Liver (tissue), 9 donors: ENCODE measurements around the gene GLRX. TPM values are rescaled to one million over a fixed set of nuclear protein-coding genes. Genes with fewer than 3 reads are reported as not detected.

Experiments used
- DNase-seq: peaks from one replicate; pipeline ENCODE4 v3.0.0-alpha.2; 2017; ENCODE audit warnings: low spot score
- H3K27ac ChIP-seq, 2 donors: one replicate each; pipeline ENCODE4 v1.7.0; 2013; ENCODE audit warnings: inconsistent platforms in 2 of 2, low read length in 2 of 2, control low read depth in 1 of 2, low read depth in 1 of 2, mild to moderate bottlenecking in 1 of 2
- H3K27me3 ChIP-seq, 4 donors: one replicate each; pipeline versions ENCODE4 v1.6.1 to v1.7.0; 2013; ENCODE audit warnings: low read length in 3 of 4, inconsistent platforms in 1 of 4, mild to moderate bottlenecking in 1 of 4, moderate library complexity in 1 of 4; ENCODE audit not compliant: control insufficient read depth in 4 of 4, insufficient read depth in 4 of 4
- H3K36me3 ChIP-seq, 4 donors: one replicate each; pipeline versions ENCODE4 v1.6.1 to v1.7.0; 2013; ENCODE audit warnings: low read length in 3 of 4, mild to moderate bottlenecking in 3 of 4, low read depth in 1 of 4, moderate library complexity in 1 of 4; ENCODE audit not compliant: control insufficient read depth in 4 of 4, insufficient read depth in 3 of 4
- H3K4me1 ChIP-seq, 4 donors: one replicate each; pipeline versions ENCODE4 v1.6.1 to v1.7.0; 2013; ENCODE audit warnings: low read length in 3 of 4, mild to moderate bottlenecking in 3 of 4, moderate library complexity in 1 of 4; ENCODE audit not compliant: control insufficient read depth in 4 of 4, insufficient read depth in 4 of 4
- H3K4me3 ChIP-seq, 3 donors: one replicate each; pipeline versions ENCODE4 v1.6.1 to v1.7.0; 2013; ENCODE audit warnings: low read length in 3 of 3, control low read depth in 1 of 3, low read depth in 1 of 3, mild to moderate bottlenecking in 1 of 3
- H3K9ac ChIP-seq, 2 donors: one replicate each; pipeline ENCODE4 v1.7.0; 2013; ENCODE audit warnings: low read length in 2 of 2, mild to moderate bottlenecking in 2 of 2, moderate library complexity in 2 of 2, control low read depth in 1 of 2, low read depth in 1 of 2
- H3K9me3 ChIP-seq, 4 donors: one replicate each; pipeline versions ENCODE4 v1.6.1 to v1.7.0; 2013; ENCODE audit warnings: low read length in 3 of 4; ENCODE audit not compliant: control insufficient read depth in 4 of 4
- EGR1 ChIP-seq, 2 donors: IDR thresholded peaks; 2 replicates each; pipeline ENCODE4 v1.6.1; 2016 to 2018; ENCODE audit warnings: antibody characterized with exemption in 2 of 2, low read depth in 2 of 2
- FOXA1 ChIP-seq: IDR thresholded peaks from 2 replicates; pipeline ENCODE4 v1.6.1; 2016; ENCODE audit warnings: antibody characterized with exemption
- HNF4A ChIP-seq, 2 donors: conservative IDR thresholded peaks; 2 replicates each; pipeline ENCODE4 v1.6.1; 2016; ENCODE audit warnings: antibody characterized with exemption in 2 of 2, mild to moderate bottlenecking in 2 of 2
- NR2F2 ChIP-seq: IDR thresholded peaks from 2 replicates; pipeline ENCODE4 v1.6.1; 2016; ENCODE audit warnings: antibody characterized with exemption
- RAD21 ChIP-seq, 2 donors: IDR thresholded peaks; 2 replicates each; pipeline ENCODE4 v1.6.1; 2016; ENCODE audit warnings: antibody characterized with exemption in 2 of 2, mild to moderate bottlenecking in 2 of 2
- REST ChIP-seq: IDR thresholded peaks from 2 replicates; pipeline ENCODE4 v1.6.1; 2016; ENCODE audit warnings: antibody characterized with exemption, mild to moderate bottlenecking
- RXRA ChIP-seq, 2 donors: IDR thresholded peaks; 2 replicates each; pipeline ENCODE4 v1.6.1; 2017 to 2018; ENCODE audit warnings: antibody characterized with exemption in 2 of 2, mild to moderate bottlenecking in 1 of 2
- TAF1 ChIP-seq: conservative IDR thresholded peaks from 2 replicates; pipeline ENCODE4 v1.6.1; 2016; ENCODE audit warnings: antibody characterized with exemption, mild to moderate bottlenecking
- ZBTB33 ChIP-seq: IDR thresholded peaks from 2 replicates; pipeline ENCODE4 v1.6.1; 2016; ENCODE audit warnings: antibody characterized with exemption
- WGBS: extraction: QIAGEN DNeasy Blood & Tissue Kit; methylation state at CpG from one replicate; pipeline ENCODE4 v1.1.7; 2013; 5-methylcytosine and 5-hydroxymethylcytosine counted together
- polyA plus RNA-seq, 2 donors: library from polyadenylated mRNA; stranded (reverse) in 1 of 2; unstranded in 1 of 2; fragments of 200-250 nt in 1 of 2; fragments of >200 nt in 1 of 2; fragmentation: Nextera tagmentation in 1 of 2; extraction: Ambion mirVana in 1 of 2; gene quantifications; one replicate each; pipeline versions ENCODE4 v1.2.1 to v1.2.3, GENCODE V29; 2013 to 2015
- total RNA-seq, 2 donors: library from RNA; depleted of rRNA; stranded (reverse); fragments of >200 nt; gene quantifications; one replicate each; pipeline ENCODE4 v1.2.3, GENCODE V29; 2014
- TF ChIP-seq, protein P1 (sequence below): fragments of 150-350 bp; IDR thresholded peaks from 2 replicates; pipeline ENCODE4 v1.5.1; 2017; ENCODE audit warnings: improper control_type of control experiment, low read depth, low read length; ENCODE audit not compliant: missing input control
- donor health status: healthy.
- donor health status: healthy.
- donor health status: healthy.
- donor health status: healthy.
- donor health status: healthy.

The GLRX gene
- total and polyA plus RNA-seq, 4 donors, result 48.2 to 187 (median 107) TPM

DNA sequence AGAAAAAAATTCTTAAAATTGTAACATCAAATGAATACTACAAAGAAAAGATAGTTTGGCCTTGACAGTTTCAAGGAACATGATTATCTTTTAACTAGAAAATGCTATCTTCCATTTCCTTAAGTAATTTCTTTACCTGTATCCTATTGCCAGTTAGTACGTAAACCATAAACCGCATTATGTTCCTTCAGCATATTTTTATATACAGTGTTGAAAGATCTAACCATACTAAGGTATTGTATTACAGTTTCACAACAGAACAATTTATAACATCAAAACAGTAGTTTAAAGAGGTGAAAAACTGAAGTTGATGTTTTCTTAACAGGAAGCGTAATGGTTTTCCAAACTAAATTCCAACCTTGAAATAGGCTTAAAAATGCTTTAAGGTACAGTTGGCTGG, 45.1 kb downstream of the GLRX start:
- 96% methylated on average over 3 of the region's 3 CpGs for WGBS

GRCh38 chr5:95773335-95774059, 49.0 kb downstream of the GLRX start:
- no peak for DNase-seq
- H3K9ac ChIP-seq, result no peak overlapping the region
- peaks cover 0 to 3% (median 0%) of the 10 kb centered on the region in 4 donors for H3K36me3 ChIP-seq
- no peak overlapping the region for H3K4me3 ChIP-seq
- H3K27me3 ChIP-seq, result no peaks in the 10 kb centered on the region
- H3K4me1 ChIP-seq, result peaks cover 0 to 17% (median 9%) of the 10 kb centered on the region in 4 donors
- H3K9me3 ChIP-seq, result no peaks in the 10 kb centered on the region
- 82% methylated on average over 3 of the region's 3 CpGs for WGBS
- peak overlapping the region in 1 of 2 donors; percentile 37 for H3K27ac ChIP-seq
- TF ChIP-seq, protein P1, sequence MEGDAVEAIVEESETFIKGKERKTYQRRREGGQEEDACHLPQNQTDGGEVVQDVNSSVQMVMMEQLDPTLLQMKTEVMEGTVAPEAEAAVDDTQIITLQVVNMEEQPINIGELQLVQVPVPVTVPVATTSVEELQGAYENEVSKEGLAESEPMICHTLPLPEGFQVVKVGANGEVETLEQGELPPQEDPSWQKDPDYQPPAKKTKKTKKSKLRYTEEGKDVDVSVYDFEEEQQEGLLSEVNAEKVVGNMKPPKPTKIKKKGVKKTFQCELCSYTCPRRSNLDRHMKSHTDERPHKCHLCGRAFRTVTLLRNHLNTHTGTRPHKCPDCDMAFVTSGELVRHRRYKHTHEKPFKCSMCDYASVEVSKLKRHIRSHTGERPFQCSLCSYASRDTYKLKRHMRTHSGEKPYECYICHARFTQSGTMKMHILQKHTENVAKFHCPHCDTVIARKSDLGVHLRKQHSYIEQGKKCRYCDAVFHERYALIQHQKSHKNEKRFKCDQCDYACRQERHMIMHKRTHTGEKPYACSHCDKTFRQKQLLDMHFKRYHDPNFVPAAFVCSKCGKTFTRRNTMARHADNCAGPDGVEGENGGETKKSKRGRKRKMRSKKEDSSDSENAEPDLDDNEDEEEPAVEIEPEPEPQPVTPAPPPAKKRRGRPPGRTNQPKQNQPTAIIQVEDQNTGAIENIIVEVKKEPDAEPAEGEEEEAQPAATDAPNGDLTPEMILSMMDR, result no peak
- TF ChIP-seq EGR1 (IDR thresholded peaks at IDR 0.05; ENCODE audit: low read depth in 2 of 2) (no peak), FOXA1 (no peak), TAF1 (no peak), RXRA (IDR thresholded peaks at IDR 0.05) (no peak), RAD21 (IDR thresholded peaks at IDR 0.05) (no peak), HNF4A (conservative IDR thresholded peaks at IDR 0.05) (no peak), ZBTB33 (no peak)

More for the DNA sequence above, 45.1 kb downstream of the GLRX start:
- no peak for DNase-seq
- H3K36me3 ChIP-seq, result peaks cover 0 to 3% (median 0%) of the 10 kb centered on the region in 4 donors
- H3K9ac ChIP-seq, result no peak overlapping the region
- H3K27me3 ChIP-seq, result no peaks in the 10 kb centered on the region
- TF ChIP-seq REST (no peak), RXRA (IDR thresholded peaks at IDR 0.05) (no peak), NR2F2 (no peak), EGR1 (IDR thresholded peaks at IDR 0.05; ENCODE audit: low read depth in 2 of 2) (no peak), FOXA1 (no peak)
- TF ChIP-seq, protein P1, result no peak
- no peak overlapping the region for H3K27ac ChIP-seq
- peaks cover 0 to 4% (median 1%) of the 10 kb centered on the region in 4 donors for H3K4me1 ChIP-seq
- no peaks in the 10 kb centered on the region for H3K9me3 ChIP-seq
- H3K4me3 ChIP-seq, result no peak overlapping the region
